Measurements from ENCODE around the gene MLYCD.

MLYCD gene

GRCh38 chr16:83972256-83973008 is 73.5 kb downstream of the MLYCD start:
- DNase-seq = no peak

- DNase-seq = no peak
Measured at GRCh38 chr16:83973077-83973476, 74.2 kb downstream of the MLYCD start.

- DNase-seq = no peak
Measured at GRCh38 chr16:83973581-83974385, 74.9 kb downstream of the MLYCD start.

- no peak for DNase-seq
Measured at GRCh38 chr16:83974475-83974874, 75.6 kb downstream of the MLYCD start.

- DNase-seq = no peak
Measured at GRCh38 chr16:83975590-83976260, 76.8 kb downstream of the MLYCD start.

All from kidney glomerular epithelial cell (primary cell).